GM12875 (cell line): ENCODE data around the gene ANGPTL8.

Experiments
- H3K4me3 ChIP-seq: one replicate; pipeline ENCODE4 v1.5.1; 2011; ENCODE audit warnings: low read depth, low read length, control low read depth
- TF ChIP-seq, protein P1 (sequence below): IDR thresholded peaks from 2 replicates; pipeline ENCODE4 v1.5.1; 2011; ENCODE audit warnings: low read depth, mild to moderate bottlenecking, control low read depth, inconsistent platforms, low read length, moderate library complexity, borderline replicate concordance; ENCODE audit not compliant: insufficient read depth

The ANGPTL8 gene

DNA sequence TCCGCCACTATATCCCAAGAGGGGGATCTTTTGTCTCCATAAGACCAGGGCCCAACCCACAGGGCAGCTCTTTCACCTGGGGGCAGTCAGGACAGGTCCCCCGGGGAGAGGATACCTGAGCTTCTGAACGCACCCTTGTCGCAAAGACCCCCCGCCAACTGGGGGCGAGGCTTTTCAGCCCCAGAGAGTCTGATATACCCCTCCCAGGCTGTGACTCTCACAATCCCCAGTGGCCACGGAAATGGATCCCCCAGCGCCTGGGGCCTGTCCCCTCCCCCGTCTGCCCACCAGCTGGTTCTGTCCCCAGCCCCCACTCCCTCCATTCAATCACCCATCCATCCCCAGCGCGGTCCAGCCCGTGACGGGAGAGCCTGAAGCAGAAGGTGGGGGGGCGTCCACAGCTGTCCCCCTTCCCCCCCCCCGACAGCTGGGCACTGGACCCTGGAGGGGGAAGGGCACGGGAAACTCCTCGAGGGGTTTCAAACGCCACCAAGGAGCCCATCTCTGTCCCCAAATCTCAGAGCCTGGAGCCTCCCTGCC is 22.1 kb downstream of the ANGPTL8 start:
- H3K4me3 ChIP-seq, result peak overlapping the region; percentile 59
- TF ChIP-seq, protein P1, sequence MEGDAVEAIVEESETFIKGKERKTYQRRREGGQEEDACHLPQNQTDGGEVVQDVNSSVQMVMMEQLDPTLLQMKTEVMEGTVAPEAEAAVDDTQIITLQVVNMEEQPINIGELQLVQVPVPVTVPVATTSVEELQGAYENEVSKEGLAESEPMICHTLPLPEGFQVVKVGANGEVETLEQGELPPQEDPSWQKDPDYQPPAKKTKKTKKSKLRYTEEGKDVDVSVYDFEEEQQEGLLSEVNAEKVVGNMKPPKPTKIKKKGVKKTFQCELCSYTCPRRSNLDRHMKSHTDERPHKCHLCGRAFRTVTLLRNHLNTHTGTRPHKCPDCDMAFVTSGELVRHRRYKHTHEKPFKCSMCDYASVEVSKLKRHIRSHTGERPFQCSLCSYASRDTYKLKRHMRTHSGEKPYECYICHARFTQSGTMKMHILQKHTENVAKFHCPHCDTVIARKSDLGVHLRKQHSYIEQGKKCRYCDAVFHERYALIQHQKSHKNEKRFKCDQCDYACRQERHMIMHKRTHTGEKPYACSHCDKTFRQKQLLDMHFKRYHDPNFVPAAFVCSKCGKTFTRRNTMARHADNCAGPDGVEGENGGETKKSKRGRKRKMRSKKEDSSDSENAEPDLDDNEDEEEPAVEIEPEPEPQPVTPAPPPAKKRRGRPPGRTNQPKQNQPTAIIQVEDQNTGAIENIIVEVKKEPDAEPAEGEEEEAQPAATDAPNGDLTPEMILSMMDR, result no peak

DNA sequence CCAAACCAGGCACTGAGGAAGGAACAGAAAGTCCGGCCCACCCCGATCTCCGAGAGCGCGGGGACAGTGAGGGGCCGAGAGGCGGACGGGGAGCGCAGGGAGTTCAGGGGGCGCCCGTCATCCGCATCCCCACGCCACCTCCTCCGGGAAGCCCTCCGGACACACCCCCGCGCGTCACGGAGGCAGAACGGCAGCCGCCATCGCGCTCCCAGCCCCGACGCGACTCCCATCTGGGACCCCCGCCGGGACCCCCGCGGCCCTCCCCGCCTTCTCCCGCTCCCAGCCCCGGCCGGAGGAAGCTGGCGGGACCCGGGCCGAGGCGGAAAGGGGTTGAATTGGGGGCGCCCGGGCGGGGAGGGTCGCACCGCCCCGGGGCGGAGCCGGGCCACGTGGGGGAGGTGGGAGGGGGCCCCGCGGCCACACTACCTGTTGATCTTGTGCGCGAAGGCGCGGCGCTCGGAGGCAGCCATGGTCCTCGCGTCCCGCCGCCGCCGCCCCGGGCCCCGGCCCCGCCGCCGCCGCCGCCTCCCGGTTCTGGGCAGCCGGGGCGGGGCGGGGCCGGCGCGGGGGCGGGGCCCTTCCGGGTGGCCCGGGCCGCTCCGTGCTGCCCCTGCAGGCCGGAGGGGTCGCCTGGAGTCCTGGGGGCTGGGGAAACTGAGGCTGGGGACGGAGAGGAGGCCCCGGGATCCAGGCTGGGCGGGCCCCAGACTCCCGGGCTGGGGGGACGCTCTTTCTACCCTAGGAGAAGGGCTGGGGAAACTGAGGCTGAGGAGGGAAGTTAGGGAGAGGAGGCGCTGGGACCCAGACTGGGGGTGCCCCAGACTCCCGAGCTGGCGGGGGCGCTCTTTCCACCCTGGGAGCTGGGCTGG is 22.8 kb downstream of the ANGPTL8 start, which contains the start of gene DOCK6:
Gene DOCK6, minus strand, starts transcription at position 554 of the 869 bp plus-strand sequence. Its CDS starts 84 bp downstream, at position 470.
- TF ChIP-seq, protein P1, result peak; percentile 59
- peak within 1 kb of the TSS; percentile 59 for H3K4me3 ChIP-seq

DNA sequence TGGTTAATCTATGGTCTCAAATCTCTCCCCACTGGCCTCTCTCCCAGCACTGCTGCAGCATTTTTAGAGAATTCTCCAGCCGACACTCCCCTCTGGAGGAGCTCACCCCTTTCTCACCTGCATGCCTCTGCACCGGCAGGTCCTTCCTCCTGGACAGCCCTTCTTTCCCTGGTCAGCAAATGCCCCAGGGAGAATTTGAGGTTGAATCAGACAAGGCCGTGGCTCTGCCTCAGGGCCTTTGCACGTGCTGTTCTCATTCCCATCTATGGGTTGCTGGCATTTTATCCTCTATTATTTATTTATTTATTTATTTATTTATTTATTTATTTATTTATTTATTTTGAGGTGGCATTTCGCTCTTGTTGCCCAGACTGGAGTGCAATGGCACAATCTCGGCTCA is 24.3 kb downstream of the ANGPTL8 start:
- TF ChIP-seq, protein P1, result no peak
- H3K4me3 ChIP-seq, result no peak overlapping the region

DNA sequence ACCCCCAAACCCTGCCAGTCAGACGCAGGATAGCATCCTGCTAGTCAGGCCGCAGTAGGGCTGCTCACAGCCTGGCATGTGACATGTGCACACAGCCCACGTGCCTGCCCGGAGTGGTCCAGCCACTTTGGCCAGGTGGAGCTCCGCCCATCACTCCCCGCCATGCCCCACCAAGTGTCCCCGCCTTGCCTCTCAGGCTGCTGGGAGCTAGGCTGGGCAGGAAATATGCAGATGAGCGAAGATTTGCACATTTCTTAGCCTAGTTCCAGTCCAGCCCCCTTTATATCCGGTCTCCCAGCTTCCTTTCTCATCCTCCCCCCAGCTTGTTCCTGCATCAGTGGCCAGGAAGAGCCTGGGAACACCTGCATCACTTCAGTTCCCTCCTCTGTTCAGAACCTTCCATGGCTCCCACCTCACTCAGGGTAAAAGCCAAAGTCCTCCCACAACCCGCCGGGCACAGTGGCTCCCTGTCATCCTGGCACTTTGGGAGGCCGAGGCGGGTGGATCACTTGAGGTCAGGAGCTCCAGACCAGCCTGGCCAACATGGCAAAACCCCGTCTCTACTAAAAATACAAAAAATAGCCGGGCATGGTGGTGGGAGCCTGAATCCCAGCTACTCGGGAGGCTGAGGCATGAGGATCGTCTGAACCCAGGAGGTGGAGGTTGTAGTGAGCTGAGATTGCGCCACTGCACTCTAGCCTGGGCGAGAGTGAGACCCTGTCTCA is 25.2 kb downstream of the ANGPTL8 start:
- TF ChIP-seq, protein P1, result no peak
- H3K4me3 ChIP-seq, result no peak overlapping the region

DNA sequence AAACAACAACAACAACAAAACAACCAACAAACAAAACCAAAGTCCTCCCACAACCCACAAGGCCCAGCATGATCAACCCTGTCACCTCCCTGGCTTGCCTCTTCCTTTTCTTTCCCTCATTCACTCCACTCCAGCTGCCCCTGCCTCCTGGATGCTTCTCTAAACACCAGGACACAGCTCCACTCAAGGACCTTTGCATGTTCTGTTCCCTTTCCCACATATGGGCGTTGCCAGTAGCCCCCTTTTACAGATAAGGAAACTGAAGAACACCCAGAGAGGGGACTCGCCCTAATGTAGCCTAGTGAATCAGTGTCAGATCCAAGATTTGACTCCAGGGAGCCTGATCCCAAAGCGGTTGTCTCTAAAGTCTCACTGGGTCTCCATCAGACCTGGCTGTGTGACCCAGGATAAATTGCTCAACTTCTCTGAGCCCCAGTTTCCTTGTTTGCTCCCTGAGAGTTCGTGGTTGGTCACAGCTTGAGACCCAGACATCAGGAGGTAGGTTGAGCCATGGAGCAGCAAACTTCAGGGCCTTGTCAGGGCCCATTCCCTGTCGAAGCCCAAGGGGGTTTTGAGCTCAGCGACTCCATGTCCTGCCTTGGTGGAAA is 25.9 kb downstream of the ANGPTL8 start:
- TF ChIP-seq, protein P1, result no peak
- H3K4me3 ChIP-seq, result no peak overlapping the region

DNA sequence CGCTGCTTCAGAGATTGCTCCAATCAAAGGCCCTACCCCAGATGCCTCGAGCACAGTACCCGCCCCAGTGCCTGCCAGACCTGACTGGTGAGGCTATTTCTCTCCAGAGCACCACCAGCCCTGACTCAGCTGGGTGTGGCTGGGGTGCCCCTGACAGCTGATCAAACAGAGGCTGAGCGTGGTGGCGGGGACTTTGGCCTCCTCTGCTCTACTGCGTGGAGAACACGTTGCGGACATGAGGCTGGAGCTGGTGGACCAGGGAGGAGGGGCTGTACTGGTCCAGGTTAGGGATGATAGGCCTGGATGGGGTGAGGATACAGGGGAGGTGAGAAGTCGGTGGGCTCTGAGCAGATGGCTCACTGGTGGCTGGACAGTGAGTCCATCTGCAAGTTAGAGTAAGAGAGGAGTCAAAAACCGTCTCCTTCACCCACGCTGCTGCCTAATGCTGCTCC is 26.4 kb downstream of the ANGPTL8 start:
- H3K4me3 ChIP-seq, result no peak overlapping the region
- TF ChIP-seq, protein P1, result no peak
